Neural progenitor cell (in vitro differentiated cells): ENCODE measurements around the gene GABARAPL1. TPM values are rescaled to one million over a fixed set of nuclear protein-coding genes. Genes with fewer than 3 reads are reported as not detected.
A peak's percentile ranks its signal among the peaks of the same experiment; 100 is the strongest.

Experiments
- DNase-seq: peaks from one replicate; pipeline ENCODE4 v3.0.0-alpha.2; 2016; ENCODE audit warnings: low spot score
- H2AFZ ChIP-seq: fragments of 200-600 bp; sonication (generic); replicated peaks from 2 replicates; pipeline ENCODE4 v1.6.1; 2016; ENCODE audit warnings: antibody characterized with exemption
- H3F3A ChIP-seq: fragments of 200-600 bp; sonication (generic); 2 replicates; pipeline ENCODE4 v1.6.1; 2016; ENCODE audit warnings: antibody characterized with exemption, low read depth
- H3K27ac ChIP-seq: fragments of 200-600 bp; sonication (generic); 2 replicates; pipeline ENCODE4 v1.5.1; 2016; ENCODE audit warnings: mild to moderate bottlenecking
- H3K27me3 ChIP-seq: fragments of 200-600 bp; sonication (generic); 2 replicates; pipeline ENCODE4 v1.6.1; 2016; ENCODE audit warnings: mild to moderate bottlenecking, moderate library complexity
- H3K36me3 ChIP-seq: fragments of 200-600 bp; sonication (generic); 2 replicates; pipeline ENCODE4 v1.5.1; 2016
- H3K4me1 ChIP-seq: fragments of 200-600 bp; sonication (generic); 2 replicates; pipeline ENCODE4 v1.6.1; 2016; ENCODE audit warnings: mixed run types
- H3K4me2 ChIP-seq: fragments of 200-600 bp; sonication (generic); 2 replicates; pipeline ENCODE4 v1.6.1; 2016
- H3K4me3 ChIP-seq: fragments of 200-600 bp; sonication (generic); 2 replicates; pipeline ENCODE4 v1.5.1; 2016
- H3K79me2 ChIP-seq: fragments of 200-600 bp; sonication (generic); 2 replicates; pipeline ENCODE4 v1.6.1; 2016; ENCODE audit warnings: low read depth
- H3K9ac ChIP-seq: fragments of 200-600 bp; sonication (generic); 2 replicates; pipeline ENCODE4 v1.6.1; 2016
- H3K9me3 ChIP-seq: fragments of 200-600 bp; sonication (generic); 2 replicates; pipeline ENCODE4 v1.5.1; 2016; ENCODE audit warnings: low read depth
- H4K20me1 ChIP-seq: fragments of 200-600 bp; sonication (generic); 2 replicates; pipeline ENCODE4 v1.6.1; 2016; ENCODE audit warnings: low read depth
- H3K27ac Mint-ChIP-seq: 3 replicates; pipeline ENCODE4 v1.8.0; 2021; ENCODE audit warnings: mixed read lengths
- H3K27me3 Mint-ChIP-seq: 2 replicates; pipeline ENCODE4 v1.8.0; 2022; ENCODE audit warnings: low read depth, mild to moderate bottlenecking, inconsistent platforms, moderate library complexity, mixed read lengths; ENCODE audit not compliant: insufficient read depth
- H3K36me3 Mint-ChIP-seq: 3 replicates; pipeline ENCODE4 v1.8.0; 2021; ENCODE audit warnings: mixed read lengths
- H3K4me1 Mint-ChIP-seq: 3 replicates; pipeline ENCODE4 v1.8.0; 2021; ENCODE audit warnings: mixed read lengths
- H3K4me3 Mint-ChIP-seq: 3 replicates; pipeline ENCODE4 v1.8.0; 2021; ENCODE audit warnings: mild to moderate bottlenecking, moderate library complexity, mixed read lengths
- H3K9me3 Mint-ChIP-seq: 3 replicates; pipeline ENCODE4 v1.8.0; 2020; ENCODE audit warnings: mixed read lengths
- CTCF ChIP-seq: fragments of 200-600 bp; sonication (generic); IDR thresholded peaks from 2 replicates; pipeline ENCODE4 v1.5.1; 2017; ENCODE audit warnings: antibody characterized with exemption, mild to moderate bottlenecking
- EZH2 ChIP-seq: fragments of 200-600 bp; sonication (generic); IDR thresholded peaks from 2 replicates; pipeline ENCODE4 v1.6.1; 2017; ENCODE audit warnings: antibody characterized with exemption, mild to moderate bottlenecking, moderate library complexity
- EZH2phosphoT487 ChIP-seq: fragments of 200-600 bp; sonication (generic); IDR thresholded peaks from 2 replicates; pipeline ENCODE4 v1.6.1; 2017; ENCODE audit warnings: antibody characterized with exemption
- total RNA-seq: library from RNA; depleted of rRNA; stranded (reverse); fragments of >200 nt; gene quantifications from 2 replicates; pipeline ENCODE4 v1.2.3, GENCODE V29; 2015; ENCODE audit warnings: low replicate concordance

The GABARAPL1 gene
- total RNA-seq, 1 donor from 2014 or later = 38.9 TPM

- Histone ChIP-seq H3K36me3 (no peaks in the 10 kb centered on the region), H3K27me3 (no peaks in the 10 kb centered on the region), H3K79me2 (no peaks in the 10 kb centered on the region), H3K4me3 (no peak overlapping the region), H3K27ac (no peak overlapping the region), H3K9me3 (peaks cover 4% of the 10 kb centered on the region), H3K4me2 (no peak overlapping the region), H2AFZ (no peak overlapping the region), H4K20me1 (no peaks in the 10 kb centered on the region), H3F3A (no peaks in the 10 kb centered on the region), H3K9ac (no peak overlapping the region), H3K4me1 (no peaks in the 10 kb centered on the region)
- Mint-ChIP-seq H3K9me3 (peaks cover 18% of the 10 kb centered on the region), H3K36me3 (peaks cover 2% of the 10 kb centered on the region), H3K27ac (no peak overlapping the region), H3K27me3 (peaks cover 2% of the 10 kb centered on the region), H3K4me1 (no peaks in the 10 kb centered on the region), H3K4me3 (no peak overlapping the region)
- TF ChIP-seq CTCF = peak; percentile 92
- no peak for TF ChIP-seq EZH2phosphoT487
- DNase-seq = peak; percentile 58
Observed at GRCh38 chr12:10235761-10236631, 23.3 kb downstream of the GABARAPL1 start.

GRCh38 chr12:10236720-10237119 lies 24.0 kb downstream of the GABARAPL1 start:
- DNase-seq = no peak
- Mint-ChIP-seq H3K4me3 (no peak overlapping the region), H3K9me3 (peaks cover 17% of the 10 kb centered on the region), H3K27me3 (peaks cover 2% of the 10 kb centered on the region), H3K27ac (no peak overlapping the region), H3K36me3 (peaks cover 2% of the 10 kb centered on the region), H3K4me1 (no peaks in the 10 kb centered on the region)
- H3K27me3 ChIP-seq = no peaks in the 10 kb centered on the region
- no peaks in the 10 kb centered on the region for H3K36me3 ChIP-seq
- no peaks in the 10 kb centered on the region for H3K79me2 ChIP-seq
- no peak overlapping the region for H3K4me3 ChIP-seq
- no peak overlapping the region for H3K4me2 ChIP-seq
- no peaks in the 10 kb centered on the region for H3F3A ChIP-seq
- TF ChIP-seq CTCF = no peak
- TF ChIP-seq EZH2phosphoT487 = no peak
- TF ChIP-seq EZH2 = no peak
- no peak overlapping the region for H3K27ac ChIP-seq
- H4K20me1 ChIP-seq = no peaks in the 10 kb centered on the region
- no peak overlapping the region for H3K9ac ChIP-seq
- no peaks in the 10 kb centered on the region for H3K4me1 ChIP-seq
- peaks cover 4% of the 10 kb centered on the region for H3K9me3 ChIP-seq
- no peak overlapping the region for H2AFZ ChIP-seq

- H3K4me3 ChIP-seq = no peak overlapping the region
- no peak overlapping the region for H3K4me2 ChIP-seq
- Mint-ChIP-seq H3K27me3 (peaks cover 2% of the 10 kb centered on the region), H3K4me3 (no peak overlapping the region), H3K27ac (no peak overlapping the region), H3K4me1 (no peaks in the 10 kb centered on the region), H3K36me3 (peaks cover 2% of the 10 kb centered on the region), H3K9me3 (peaks cover 13% of the 10 kb centered on the region)
- no peaks in the 10 kb centered on the region for H3K36me3 ChIP-seq
- H3K9ac ChIP-seq = no peak overlapping the region
- H2AFZ ChIP-seq = no peak overlapping the region
- TF ChIP-seq EZH2 (no peak), CTCF (no peak)
- no peaks in the 10 kb centered on the region for H3K27me3 ChIP-seq
- H4K20me1 ChIP-seq = no peaks in the 10 kb centered on the region
- peaks cover 4% of the 10 kb centered on the region for H3K9me3 ChIP-seq
- H3K4me1 ChIP-seq = no peaks in the 10 kb centered on the region
- no peak overlapping the region for H3K27ac ChIP-seq
- no peaks in the 10 kb centered on the region for H3F3A ChIP-seq
- no peaks in the 10 kb centered on the region for H3K79me2 ChIP-seq
- DNase-seq = no peak
Observed at GRCh38 chr12:10238526-10238925, 25.8 kb downstream of the GABARAPL1 start.
